HG02870 (cell line): ENCODE data around the gene CFI.
"Not testable (repeated sequence)": the region's sequence is repeated elsewhere in the genome, so short reads cannot be mapped to it uniquely, and the experiment has no call there.

Experiments used
- ATAC-seq: cut with Tn5 transposase; IDR thresholded peaks from one replicate; pipeline ENCODE4 v1.9.1; 2021; ENCODE audit warnings: mild to moderate bottlenecking, moderate library complexity; ENCODE audit not compliant: unreplicated experiment

Gene CFI

DNA sequence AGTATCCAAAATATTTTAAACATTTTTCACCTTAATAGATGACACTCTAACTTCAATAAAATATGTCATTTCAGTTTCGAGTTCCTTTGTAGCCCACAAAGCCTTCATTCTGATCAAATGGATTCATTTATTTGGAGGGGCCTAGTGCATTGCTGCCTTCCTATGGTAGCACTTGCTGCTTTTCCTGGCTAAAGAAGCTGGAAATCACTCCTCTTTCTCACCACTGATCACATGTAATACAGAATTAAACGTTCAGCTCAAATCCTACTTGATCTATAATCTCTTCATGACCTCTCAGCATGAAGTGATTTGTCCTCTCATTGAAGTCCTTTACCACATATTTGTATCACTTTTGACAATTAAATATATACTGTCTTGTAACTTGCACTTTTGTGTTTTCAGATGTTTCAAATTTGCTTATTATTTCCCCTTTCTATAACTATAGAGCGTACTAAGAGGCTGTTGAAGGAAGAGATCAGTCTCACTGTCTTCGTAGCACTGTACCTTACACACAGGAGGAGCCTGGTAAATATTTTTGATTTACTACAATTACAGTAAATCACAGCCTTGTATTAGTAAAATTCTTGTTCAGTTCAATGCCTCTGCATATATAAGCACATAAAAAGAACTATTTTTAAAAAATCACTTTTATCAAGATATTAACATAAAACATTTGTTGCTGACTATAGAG, 555 bp downstream of the CFI start:
- no peak for ATAC-seq

DNA sequence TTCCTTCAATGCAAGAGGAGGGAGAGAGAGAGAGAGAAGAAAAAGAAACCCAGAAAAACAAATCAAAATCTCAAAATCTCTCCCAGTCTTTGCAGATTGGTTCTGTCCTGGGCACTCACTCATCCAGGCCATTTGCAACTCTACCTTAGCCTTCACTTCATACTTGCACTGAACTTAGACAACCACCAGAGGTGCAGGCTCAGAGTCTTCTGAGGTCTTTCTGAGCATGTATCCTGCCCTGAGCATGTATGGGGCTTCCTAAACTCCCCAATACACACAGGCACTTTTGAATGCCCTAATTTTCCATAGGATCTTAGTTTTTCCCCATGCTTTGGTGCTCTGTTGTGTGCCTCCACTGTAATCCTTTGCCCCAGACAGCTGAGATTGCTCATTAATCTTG, 2.9 kb downstream of the CFI start:
- ATAC-seq = no peak

DNA sequence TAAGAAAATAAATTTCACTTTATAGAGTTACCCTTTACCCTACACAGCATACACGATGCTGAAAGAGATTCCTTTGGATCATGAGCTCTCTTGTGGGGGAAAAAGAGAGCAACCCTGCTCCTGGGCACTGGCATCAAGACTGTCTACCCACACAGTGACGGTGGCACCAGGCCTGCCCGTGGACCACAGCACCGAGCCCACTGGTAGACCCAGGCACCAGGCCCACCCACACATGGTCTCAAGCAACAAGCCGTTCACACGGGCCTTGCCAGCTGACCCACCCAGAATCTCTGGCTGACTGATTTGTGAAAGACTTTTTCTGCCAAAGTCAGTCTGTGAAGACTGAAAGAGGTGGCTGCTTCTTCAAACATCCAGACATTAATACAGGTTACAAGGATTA, 6.7 kb downstream of the CFI start:
- no peak for ATAC-seq

DNA sequence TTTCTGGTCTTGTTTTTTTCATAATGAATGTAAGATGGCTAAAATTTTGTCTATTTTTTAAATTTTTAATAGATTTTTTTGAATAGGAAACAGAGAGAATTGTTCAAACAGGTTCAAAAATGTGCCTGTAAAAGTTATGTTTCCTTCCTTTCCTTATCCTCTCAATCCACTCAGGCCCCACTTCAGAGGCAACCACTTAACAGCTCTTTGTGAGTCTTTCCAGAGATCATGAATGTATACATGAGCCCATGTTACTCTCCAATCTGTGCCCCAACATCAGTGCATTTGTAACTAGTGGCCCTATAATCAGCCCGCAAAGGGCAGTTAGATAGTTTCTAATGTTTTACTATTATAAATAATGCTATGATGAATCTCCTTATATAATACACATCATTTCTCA, 14.0 kb downstream of the CFI start:
- ATAC-seq = no peak

DNA sequence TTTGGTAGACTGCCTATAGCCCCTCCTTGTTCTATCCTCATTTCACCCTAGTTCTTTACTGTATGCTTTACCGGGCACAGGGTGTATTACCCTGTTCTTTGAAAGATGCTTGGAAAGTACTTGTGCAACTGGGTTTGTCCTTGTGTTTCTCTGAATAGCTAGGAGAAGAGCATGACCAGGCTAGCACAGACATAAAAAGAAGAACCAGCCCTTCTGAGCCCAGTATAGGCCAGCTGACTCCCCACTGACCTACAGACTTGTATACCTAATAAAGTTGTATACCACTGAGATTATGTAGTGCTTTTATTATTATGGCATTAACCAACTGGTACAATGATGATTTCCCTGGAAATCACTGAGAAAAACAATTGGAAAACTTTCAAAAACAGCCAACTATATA, 15.0 kb downstream of the CFI start:
- no peak for ATAC-seq

DNA sequence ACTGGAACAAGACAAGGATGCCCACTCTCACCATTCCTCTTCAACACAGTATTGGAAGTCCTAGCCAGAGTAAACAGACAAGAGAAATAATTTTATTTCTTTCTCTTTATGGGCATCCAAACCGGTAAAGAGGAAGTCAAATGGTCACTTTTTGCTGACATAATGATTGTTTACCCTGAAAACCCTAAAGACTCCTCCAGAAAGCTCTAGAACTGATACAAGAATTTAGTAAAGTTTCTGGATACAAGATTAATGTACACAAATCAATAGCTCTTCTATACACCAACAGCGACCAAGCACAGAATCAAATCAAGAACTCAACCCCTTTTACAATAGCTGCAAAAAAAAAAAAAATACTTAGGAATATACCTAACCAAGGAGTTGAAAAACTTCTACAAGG, 19.7 kb downstream of the CFI start:
- ATAC-seq = not testable (repeated sequence)

DNA sequence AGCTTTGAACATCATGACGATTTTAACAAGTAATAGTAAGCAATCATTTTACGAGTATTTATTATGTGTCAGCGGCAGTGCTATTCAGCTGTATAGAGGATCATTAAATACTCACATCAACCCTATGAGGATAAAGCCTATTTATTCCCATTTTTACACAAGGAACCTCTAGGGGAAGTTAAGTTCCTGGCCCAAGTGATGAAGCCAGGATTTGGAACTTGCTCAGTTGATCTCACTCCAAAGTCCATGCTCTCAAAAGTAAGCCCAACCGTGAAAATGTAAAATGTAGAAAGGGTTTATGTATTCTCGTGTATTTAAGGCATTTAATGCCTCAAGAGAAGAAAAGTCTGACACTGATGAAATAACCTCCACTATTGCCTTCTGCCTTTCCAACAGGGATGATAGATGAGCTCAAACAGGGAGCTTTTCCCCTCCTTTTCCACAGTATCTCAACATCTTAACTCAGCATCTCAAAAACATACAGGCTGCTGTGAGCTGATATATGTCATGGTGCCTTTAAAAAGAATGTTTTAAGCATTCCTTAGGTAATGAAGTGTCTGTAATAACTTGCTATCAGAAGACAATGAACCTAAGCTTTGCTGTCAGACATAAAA, 36.9 kb downstream of the CFI start:
- no peak for ATAC-seq

DNA sequence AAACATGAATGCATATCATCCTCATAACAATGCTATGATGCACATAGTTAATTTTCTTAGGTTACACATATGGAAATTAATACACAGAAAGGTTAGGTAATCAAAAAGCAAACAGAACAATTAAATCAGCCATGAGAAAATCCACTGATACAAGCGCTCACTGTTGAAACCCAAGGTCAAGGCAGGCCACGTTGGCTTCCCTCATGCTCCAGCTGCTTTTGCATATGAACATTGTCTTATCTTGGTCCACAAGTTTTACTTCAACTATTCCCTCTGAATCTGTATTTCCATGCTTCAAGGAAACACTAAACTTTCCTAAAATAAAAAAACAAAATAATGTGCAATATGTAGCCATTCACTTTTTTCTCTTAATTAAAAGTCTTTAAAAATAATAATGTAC, 37.4 kb downstream of the CFI start:
- no peak for ATAC-seq

DNA sequence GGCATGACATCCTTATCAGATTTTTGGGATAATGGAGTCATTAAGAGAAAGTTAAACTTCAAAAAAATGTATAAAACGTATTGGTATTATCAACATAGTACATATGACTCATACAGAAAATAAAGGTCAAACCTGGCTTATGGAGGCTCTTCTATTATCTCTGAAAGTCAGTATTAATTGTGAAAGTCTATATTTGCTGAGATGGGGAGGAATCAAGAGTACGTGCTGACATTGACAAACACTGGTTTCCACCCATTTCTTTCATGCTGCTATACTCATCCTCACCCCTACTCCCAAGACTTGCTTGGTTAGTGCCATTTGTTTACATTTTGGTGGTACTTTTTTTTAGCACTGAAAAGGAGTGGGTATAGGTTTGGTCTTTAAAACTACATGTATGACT, 41.1 kb downstream of the CFI start:
- ATAC-seq = no peak

DNA sequence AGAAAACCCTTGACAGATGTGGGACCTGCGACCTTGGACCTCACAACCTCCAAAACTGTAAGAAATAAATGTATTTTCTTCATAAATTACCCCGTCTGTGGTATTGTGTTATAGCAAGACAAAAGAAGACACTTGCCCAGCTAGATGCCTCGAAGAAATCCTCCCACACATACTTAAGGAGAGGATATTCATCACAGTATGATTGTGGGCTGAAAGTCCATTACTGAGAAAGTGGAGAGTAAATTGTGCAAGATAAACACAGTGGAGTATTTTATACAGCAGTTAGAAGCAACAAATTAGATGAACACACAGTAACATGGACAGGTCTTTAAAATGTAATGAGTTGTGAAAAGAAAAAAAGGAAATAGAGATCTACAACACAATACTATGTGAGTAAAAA, 46.1 kb downstream of the CFI start:
- ATAC-seq = no peak

DNA sequence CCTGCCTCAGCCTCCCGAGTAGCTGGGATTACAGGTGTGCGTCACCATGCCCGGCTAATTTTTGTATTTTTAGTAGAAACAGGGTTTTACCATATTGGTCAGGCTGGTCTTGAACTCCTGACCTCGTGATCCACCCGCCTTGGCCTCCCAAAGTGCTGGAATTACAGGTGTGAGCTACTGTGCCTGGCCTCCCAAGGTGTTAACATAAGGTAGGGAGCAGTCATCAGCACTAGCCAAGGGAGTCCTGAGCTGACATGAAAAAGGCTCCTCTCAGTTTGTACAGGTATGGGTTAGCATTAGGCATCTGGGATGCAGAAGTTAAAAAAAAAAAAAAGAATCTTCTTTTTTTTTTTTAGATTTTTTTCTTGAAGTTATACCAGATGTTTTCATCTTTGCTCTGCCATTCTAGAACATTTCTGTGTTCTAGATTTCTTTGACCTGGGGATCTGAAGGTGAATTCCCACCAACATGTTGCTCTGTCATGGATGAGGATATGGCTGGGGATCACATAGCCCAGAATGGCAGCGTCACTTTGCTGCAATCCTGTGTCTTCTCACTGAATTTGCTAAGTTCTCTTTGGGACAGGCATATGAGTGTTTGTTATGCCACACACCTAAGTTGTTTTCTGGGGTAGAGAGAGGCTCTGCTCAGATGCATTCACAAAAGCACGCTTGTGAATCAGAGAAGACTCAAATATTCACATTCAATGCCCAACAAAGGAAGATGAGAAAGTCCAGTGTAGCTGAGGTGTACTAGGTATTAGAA, 47.5 kb downstream of the CFI start:
- no peak for ATAC-seq

DNA sequence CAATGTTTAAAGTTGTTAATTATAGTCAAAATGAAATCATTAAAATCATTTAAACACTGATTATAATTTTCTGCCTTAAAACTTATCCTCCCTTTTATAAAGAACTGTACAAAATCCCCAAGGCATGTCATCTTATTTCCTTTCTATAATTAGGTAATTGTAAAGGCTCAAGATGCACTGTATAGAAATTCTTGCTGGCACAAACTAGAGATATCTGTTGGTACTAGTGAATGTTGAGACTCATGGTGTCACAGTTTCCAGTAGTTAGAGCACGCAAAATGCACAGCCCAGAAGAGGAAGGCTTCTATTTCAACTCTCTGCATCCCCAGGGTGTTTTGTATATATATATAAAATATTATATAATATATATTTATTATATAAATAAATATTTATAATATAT, 49.3 kb downstream of the CFI start:
- ATAC-seq = no peak

DNA sequence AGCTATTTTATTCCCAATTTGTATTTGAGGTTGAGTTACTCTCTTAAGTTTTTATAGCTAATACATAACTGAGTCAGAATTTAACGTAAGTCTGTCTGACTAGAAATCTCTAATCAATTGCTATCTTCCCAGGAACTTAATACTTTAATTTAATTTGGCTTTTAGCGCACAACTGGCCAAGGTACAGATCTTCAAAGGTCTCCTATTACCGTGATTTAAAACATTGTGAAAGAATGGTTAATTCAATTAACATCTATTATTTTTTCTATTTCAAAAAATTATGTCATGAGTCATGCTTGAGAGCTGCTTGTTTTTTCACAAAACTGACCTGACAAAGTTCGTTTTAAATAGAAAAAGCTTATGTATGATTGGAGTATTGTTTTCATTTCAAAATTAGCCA, 49.9 kb downstream of the CFI start:
- ATAC-seq = no peak

DNA sequence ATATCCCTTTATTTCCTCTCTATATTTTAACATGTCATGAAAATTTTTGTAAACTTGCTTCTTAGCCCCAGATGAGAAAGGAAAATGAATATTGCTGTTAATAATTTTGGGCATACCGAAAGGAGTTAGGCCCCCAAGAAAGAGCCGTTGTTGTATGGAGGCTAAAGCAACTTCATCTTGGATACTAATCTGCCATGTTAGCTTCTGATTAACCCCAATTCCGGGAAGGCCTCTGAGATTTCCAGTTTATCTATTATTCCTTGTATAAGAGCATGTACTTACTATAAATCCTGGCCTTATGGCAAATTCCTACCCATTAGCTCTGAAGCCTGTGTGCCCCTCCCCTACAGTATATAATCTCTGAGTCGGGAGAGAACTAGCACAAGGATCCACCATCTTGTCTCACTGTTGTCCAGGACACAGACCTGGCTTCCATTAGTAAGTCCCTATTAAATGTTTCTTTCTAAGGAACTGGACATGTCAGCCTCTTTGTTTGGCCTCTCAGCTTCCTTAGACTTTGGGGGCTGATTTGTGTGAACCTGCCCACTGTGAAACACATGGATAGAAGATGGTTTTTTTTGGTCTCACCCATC, 51.1 kb downstream of the CFI start:
- ATAC-seq = no peak

DNA sequence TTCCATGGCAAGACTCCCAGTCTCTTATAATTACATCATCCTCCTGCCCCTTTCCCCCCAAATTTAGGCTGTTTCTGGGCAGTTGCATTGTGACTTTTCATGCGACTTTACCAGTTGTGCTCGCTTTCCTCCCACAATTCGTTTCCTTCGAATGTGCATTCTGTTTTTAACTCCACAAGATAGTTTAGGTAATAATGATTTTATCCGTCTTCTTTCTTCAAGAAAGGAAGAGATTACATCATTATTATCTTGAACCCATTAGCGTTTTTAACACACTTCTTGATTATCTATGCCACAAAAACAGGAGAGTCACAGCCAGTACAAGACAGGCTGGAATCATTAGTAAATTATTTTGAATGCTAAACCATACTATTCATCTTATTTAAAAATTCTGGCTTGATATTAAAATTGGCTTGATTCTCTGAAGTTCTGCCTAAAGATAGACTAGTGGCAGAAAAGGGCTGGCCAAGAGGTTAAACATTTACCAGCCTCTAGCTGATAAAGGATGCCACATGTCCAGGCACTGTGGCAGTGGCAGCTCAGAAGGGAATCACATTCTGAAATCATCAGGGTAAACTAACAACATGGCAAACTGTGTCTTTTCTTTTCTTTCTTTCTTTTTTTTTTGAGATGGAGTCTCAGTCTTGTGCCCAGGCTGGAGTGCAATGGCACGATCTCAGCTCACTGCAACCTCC, 52.3 kb downstream of the CFI start:
- ATAC-seq = no peak

DNA sequence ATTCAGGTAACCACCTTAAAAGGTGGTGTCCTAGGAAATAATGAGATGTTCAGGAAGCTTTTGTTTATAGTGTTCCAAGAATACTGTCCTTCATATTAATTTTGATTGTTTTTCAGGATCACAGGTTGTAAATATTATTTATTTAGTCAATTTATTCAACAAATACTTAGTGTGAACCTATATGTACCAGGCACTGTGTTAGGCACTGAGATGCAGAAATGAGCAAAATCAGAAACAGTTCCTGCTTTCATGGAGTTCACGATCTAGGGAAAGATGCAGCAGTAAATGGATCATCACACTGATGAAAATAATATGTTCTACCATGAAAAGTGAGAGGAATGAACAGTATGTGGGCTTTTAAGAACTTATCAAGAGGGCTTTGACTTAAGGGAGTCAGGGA, 53.7 kb downstream of the CFI start:
- no peak for ATAC-seq

DNA sequence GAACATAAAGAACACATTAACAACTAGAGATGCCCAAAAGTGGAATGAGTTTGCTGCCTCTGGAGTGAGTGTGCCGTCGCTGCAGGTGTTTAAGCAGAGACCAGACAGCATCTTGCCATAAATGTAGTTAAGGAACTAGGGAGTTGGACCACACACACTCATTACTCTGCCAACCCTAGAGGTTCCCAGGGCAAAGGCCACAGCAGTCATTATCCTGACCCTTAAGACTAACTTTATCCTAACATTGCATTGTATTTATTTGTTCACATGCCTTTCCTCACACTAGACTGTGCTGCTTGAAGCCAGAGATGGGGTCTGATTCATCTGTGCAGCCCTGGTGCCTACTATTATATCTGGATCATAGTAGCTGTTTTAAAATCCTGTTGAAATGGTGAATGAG, 55.1 kb downstream of the CFI start:
- ATAC-seq = no peak

DNA sequence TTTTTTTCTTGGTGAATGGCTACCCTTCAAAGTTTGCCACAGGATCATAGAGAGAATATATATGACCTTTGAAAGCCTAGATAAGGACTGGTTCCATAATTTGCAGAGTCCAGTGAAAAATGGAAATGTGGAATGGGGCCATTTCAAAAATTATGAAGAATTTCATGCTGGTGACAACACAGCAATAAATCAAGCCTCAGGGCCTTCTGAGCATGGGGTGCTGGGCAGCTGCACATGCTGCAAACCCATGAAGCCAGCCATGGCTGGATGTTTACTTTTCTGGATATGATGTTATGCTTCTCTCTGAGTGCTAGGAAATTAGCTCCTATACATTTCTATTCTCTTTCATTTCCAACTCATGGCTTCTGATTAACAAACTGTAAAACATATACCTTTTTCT, 56.0 kb downstream of the CFI start:
- no peak for ATAC-seq

DNA sequence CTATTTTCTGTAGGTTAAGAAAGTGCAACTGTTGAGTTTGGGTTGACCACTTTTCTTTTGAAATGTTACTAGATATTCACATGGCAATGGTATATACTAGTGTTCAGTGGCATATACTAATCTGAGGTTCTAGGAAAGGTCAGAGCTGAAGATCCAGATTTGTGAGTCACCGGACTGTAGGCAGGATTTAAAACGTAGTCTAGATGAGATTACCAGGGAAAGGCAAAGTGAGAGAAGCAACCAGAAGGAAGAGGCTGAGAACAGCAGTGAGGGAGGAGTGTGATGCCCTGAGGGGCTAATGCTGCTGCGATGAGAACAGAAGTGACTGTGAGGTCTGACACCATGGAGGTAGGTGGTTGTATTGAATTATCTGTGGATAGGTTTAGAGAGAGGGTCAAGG, 62.3 kb downstream of the CFI start:
- ATAC-seq = no peak

DNA sequence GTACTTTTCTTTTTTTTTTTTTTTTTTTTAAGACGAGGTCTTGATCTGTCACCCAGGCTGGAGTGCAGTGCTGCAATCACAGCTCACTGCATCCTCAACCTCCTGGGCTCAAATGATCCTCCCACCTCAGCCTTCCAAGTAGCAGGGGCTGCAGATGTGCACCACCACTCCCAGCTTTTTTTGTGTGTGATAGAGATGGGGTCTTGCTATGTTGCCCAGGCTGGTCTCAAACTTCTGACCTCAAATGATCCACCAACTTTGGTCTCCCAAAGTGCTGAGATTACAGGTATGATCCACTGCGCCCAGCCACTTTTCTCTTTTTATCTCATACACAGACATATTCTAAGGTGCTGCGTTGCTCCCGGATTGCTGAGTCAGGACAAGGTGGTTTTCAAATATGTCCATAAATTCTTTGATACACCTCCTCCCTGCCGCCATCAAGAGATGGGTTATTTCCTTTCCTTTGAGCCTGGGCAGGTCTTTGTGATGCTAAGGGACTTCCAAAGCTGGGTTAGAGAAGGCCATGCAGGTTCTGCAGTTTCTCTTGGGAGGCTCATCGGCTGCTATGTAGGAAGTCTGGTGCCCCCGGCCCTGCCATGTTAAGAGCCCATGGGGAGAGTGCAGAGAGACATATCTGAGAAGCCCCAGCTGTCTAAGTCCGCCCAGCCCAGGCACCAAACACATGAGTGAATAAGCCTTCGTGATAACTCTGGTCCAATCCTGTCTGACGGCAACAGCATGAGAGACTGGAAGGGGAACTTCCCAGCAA, 63.5 kb downstream of the CFI start:
- ATAC-seq = no peak
